ENCODE data around the gene PHF1.
"Not testable (repeated sequence)": the region's sequence is repeated elsewhere in the genome, so short reads cannot be mapped to it uniquely, and the experiment has no call there.

PHF1 gene

GRCh38 chr6:33390173-33390572, 20.6 kb upstream of the PHF1 start:
- no peak for DNase-seq (ENCODE audit: low spot score)
- no peak overlapping the region for H3K27ac ChIP-seq
- TF ChIP-seq CTCF (IDR thresholded peaks at IDR 0.05) = no peak
- no peak overlapping the region for H3K4me3 ChIP-seq

GRCh38 chr6:33390767-33391277, 20.0 kb upstream of the PHF1 start:
- H3K4me3 ChIP-seq = peak overlapping the region; percentile 77
- no peak for TF ChIP-seq CTCF (IDR thresholded peaks at IDR 0.05)
- DNase-seq (ENCODE audit: low spot score) = no peak
- peak overlapping the region; percentile 89 to 91 for H3K27ac ChIP-seq

- peak; percentile 100 for DNase-seq (ENCODE audit: low spot score)
These were observed 19.4 kb upstream of the PHF1 start, which contains the start of gene KIFC1 for GRCh38 chr6:33391278-33391921. TSS of gene KIFC1 (plus strand) at chr6:33391823. CDS start at chr6:33391986, 163 bp downstream.

GRCh38 chr6:33391922-33392594, 18.8 kb upstream of the PHF1 start:
- DNase-seq (ENCODE audit: low spot score) = no peak
- Histone ChIP-seq H3K27ac (peak overlapping the region; percentile 50 to 89), H3K4me3 (peak overlapping the region; percentile 77)
- TF ChIP-seq CTCF (IDR thresholded peaks at IDR 0.05) = no peak

More at GRCh38 chr6:33391278-33391921, 19.4 kb upstream of the PHF1 start, which contains the start of gene KIFC1:
- TF ChIP-seq CTCF (IDR thresholded peaks at IDR 0.05) = peak; percentile 95
- H3K27ac ChIP-seq = peak within 1 kb of the TSS; percentile 89 to 91
- H3K4me3 ChIP-seq = peak within 1 kb of the TSS; percentile 77

- DNase-seq (ENCODE audit: low spot score) = no peak
- Histone ChIP-seq H3K27ac (no peak overlapping the region), H3K4me3 (no peak overlapping the region)
- no peak for TF ChIP-seq CTCF (IDR thresholded peaks at IDR 0.05)
These were observed 18.2 kb upstream of the PHF1 start for GRCh38 chr6:33392595-33392948.

- Histone ChIP-seq H3K27ac (no peak overlapping the region), H3K4me3 (no peak overlapping the region)
- DNase-seq (ENCODE audit: low spot score) = no peak
- no peak for TF ChIP-seq CTCF (IDR thresholded peaks at IDR 0.05)
These were observed 17.8 kb upstream of the PHF1 start for GRCh38 chr6:33392979-33393378.

- no peak for TF ChIP-seq CTCF (IDR thresholded peaks at IDR 0.05)
- H3K4me3 ChIP-seq = no peak overlapping the region
- no peak overlapping the region for H3K27ac ChIP-seq
- no peak for DNase-seq (ENCODE audit: low spot score)
These were observed 13.3 kb upstream of the PHF1 start for GRCh38 chr6:33397541-33397940.

GRCh38 chr6:33398601-33399000, 12.2 kb upstream of the PHF1 start:
- H3K27ac ChIP-seq; DNase-seq (ENCODE audit: low spot score); H3K4me3 ChIP-seq: not testable (repeated sequence)

- not testable (repeated sequence) for DNase-seq (ENCODE audit: low spot score); H3K4me3 ChIP-seq; H3K27ac ChIP-seq
These were observed 10.9 kb upstream of the PHF1 start for GRCh38 chr6:33399881-33400280.

Measured in coronary artery (tissue), 2 donors.